HG02840 (cell line): Measurements from ENCODE around the gene FGF16.
"Not testable (repeated sequence)": the region's sequence is repeated elsewhere in the genome, so short reads cannot be mapped to it uniquely, and the experiment has no call there.

Source experiments
- ATAC-seq: cut with Tn5 transposase; IDR thresholded peaks from one replicate; pipeline ENCODE4 v1.9.1; 2021; ENCODE audit warnings: mild to moderate bottlenecking, moderate library complexity, moderate number of reproducible peaks; ENCODE audit not compliant: unreplicated experiment, low FRiP score

FGF16 gene

DNA sequence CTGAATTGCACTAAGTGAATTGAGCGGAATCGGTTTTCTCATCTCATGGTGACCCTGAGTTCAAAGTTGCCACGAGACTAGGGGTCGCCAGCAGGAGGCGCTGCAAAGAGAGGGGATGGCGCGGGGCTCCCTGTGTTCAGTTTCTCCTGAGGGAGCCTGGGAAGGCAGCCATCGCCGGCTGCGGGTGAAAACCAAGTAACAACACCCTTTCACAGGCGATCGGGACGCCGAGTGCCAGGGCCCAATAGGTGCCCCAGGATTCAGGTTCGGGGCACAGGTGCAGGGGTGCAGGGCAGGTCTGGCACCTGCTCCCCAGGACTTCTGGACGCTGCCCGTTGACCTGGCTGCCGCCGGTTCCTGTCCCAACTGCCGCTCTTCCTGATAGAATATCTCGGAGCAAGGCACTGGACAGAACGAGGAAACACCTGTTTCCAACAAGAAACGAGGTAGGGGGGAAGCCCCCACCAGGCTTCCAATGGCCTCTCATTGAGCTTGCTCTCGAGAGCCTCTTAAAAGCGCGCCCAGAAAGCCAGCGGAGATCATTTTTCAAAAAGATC, 1.1 kb upstream of the FGF16 start:
- ATAC-seq = no peak

GRCh38 chrX:77447653-77448569, 722 bp downstream of the FGF16 start:
- no peak for ATAC-seq

DNA sequence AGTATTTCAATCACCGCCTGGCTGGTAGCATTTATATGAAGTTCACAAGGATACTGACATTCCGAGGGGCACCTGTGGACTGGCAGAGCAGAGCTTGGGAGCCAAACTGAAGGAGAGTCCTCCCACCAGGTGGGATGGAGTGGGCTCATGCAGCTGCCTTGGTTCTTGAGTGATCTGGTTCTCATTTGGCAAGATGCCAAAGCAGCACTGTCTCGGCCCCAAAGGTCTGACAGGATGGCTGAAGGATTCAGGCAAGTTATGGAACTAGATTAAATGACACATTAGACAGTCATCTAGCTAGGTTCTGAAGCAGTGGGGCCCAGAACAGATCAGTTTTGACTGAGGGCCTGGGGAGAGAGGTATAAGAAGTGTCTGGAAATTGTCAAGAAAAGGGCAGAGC, 3.2 kb downstream of the FGF16 start:
- no peak for ATAC-seq

- ATAC-seq = no peak
Observed at GRCh38 chrX:77450996-77451395, 3.8 kb downstream of the FGF16 start.

- no peak for ATAC-seq
Observed at GRCh38 chrX:77453190-77453589, 6.0 kb downstream of the FGF16 start.

DNA sequence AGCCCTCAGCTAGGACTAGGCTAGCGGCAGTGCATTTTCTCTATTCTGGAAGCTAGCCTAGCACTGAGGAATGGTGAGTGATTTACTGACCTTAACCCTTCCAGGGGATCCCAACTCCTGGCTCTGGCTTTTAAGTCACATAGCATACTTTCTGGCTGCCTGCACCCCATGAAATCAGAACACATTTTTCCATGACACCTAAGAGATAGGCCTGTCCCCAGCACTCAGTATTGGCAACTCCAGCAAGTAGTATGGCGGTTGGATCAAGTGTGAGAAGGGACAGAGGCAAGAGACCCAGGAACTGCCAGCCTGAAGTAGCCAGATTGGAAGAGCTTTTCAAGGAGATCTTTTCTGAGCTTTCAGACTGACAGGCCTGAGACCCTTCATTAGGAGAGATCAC, 8.2 kb downstream of the FGF16 start:
- no peak for ATAC-seq

DNA sequence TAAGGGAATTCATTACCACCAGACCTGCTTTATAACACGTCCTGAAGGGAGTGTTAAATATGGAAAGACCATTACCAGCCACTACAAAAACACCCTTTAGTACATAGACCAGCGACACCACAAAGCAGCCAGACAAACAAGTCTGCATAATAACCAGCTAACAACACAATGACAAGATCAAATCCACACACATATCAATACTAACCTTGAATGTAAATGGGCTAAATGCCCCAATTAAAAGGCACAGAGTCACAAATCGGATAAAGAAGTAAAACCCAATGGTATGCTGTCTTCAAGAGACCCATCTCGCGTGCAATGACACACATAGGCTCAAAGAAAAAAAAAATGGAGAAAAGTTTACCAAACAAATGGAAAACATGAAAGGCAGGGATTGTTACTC, 36.9 kb downstream of the FGF16 start:
- ATAC-seq = no peak

DNA sequence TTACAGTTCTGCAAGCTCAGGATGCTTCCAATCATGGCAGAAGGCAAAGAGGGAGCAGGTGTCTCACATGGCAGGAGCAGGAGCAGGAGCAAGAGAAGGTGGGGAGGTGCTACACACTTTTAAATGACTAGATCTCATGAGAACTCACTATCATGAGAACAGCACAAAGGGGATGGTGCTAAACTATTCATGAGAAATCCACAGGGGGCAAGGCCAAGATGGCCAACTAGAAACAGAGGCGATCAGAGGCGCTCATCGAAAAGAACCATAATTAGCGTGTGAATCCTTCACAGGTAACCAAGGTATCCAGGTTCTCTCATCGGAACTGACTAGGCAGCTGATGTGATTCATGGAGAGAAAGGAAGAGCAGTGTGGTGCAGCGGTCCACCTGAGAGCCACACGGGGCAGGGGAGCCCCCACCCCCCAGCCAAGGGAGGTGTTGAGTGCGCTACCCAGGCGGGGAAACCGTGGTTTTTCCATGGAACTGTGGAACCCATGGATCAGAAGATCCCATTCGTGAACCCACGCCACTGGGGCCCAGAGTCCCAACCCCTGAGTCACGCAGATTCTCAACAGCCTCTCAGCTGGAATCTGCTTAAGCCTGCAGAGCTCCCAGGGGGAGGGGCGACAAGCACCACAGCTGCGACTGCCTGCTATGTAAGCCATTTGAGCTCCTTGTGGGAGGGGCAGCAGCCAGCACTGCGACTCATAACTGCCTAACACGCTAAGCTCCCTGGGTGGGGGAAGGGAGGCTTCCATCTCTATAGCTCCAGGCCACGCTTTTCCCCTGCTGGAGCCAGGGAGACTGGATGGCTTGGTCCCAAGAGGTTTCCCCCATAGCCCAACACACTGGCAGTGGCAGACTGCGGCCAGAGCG, 46.7 kb downstream of the FGF16 start:
- no peak for ATAC-seq

- not testable (repeated sequence) for ATAC-seq
Observed at GRCh38 chrX:77500164-77500563, 53.0 kb downstream of the FGF16 start.

DNA sequence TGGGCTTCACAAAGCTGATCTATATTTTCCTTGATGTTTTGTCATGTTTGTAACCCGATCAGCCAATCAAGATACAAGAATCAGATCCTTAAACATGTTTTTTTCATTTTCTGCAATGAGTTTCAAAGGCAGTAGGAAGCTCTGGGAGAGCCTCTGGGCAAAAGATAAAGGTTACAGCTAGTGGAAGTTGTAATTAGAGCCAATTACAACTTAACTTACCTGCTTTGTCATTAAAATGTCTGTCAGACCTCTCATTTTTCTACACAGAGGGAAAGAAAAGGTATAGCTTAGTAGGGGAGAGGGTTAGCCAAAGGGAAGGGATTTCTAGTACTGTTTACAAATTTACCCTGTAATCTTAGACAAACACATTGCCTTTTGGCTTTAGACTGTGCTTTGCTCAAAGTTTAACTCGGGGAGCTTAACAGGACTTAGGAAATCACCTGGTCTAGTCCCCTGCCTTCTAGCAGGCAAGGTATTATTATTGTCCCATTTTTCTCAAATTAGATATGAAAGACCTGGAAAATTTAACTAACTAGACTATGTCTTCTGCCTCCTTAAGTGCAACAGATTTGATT, 55.8 kb downstream of the FGF16 start:
- no peak for ATAC-seq

- no peak for ATAC-seq
Observed at GRCh38 chrX:77505227-77505626, 58.0 kb downstream of the FGF16 start.
